NT2/D1 (cell line): ENCODE data around the gene AKAP6.

Experiments used
- SUZ12 ChIP-seq: IDR thresholded peaks from 2 replicates; pipeline ENCODE4 v1.6.1; 2011; ENCODE audit not compliant: insufficient read length, insufficient read depth; ENCODE audit errors: extremely low read depth
- ZNF274 ChIP-seq: IDR thresholded peaks from 2 replicates; pipeline ENCODE4 v1.6.1; 2011; ENCODE audit warnings: mild to moderate bottlenecking, low read depth, low read length

- TF ChIP-seq ZNF274 (no peak), SUZ12 (no peak)
These were observed 109.4 kb downstream of the AKAP6 start for GRCh38 chr14:32438517-32438916.
